Esophagus squamous epithelium (tissue), 4 donors: ENCODE results near the gene OLFML2A.

ENCODE experiments used
- POLR2A ChIP-seq, 4 donors: fragments of 450-650 bp; IDR thresholded peaks; one replicate each; pipeline ENCODE4 v1.6.1; 2017; ENCODE audit warnings: antibody characterized with exemption in 4 of 4, mild to moderate bottlenecking in 4 of 4, moderate library complexity in 3 of 4
- TF ChIP-seq, protein P1 (sequence below), 6 experiments: fragments of 450-650 bp in 4 of 6; fragments of 200-600 bp in 2 of 6; sonication (generic) in 2 of 6; IDR thresholded peaks; one replicate each; pipeline ENCODE4 v1.5.1; 2016 to 2019; ENCODE audit warnings: antibody characterized with exemption in 6 of 6, mild to moderate bottlenecking in 4 of 6, moderate library complexity in 4 of 6

DNA sequence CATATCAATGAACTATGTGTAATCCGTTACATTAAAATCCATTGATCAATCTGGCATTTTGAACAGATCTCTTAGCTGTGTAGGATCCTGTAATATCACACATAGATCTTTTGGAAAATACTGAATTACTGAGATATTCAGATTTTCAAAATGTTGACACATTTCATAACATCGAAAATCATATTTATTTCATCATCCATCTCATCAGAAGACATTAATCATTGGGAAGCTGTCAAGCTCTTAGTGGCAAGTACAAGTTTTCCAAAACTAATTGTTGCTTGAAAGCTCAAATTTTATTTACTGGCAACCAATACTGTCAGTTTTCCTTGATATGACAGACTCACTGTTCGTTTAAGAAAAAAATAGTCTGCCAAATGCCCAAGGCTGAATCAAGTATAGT lies 14.3 kb upstream of the OLFML2A start:
- TF ChIP-seq, protein P1, sequence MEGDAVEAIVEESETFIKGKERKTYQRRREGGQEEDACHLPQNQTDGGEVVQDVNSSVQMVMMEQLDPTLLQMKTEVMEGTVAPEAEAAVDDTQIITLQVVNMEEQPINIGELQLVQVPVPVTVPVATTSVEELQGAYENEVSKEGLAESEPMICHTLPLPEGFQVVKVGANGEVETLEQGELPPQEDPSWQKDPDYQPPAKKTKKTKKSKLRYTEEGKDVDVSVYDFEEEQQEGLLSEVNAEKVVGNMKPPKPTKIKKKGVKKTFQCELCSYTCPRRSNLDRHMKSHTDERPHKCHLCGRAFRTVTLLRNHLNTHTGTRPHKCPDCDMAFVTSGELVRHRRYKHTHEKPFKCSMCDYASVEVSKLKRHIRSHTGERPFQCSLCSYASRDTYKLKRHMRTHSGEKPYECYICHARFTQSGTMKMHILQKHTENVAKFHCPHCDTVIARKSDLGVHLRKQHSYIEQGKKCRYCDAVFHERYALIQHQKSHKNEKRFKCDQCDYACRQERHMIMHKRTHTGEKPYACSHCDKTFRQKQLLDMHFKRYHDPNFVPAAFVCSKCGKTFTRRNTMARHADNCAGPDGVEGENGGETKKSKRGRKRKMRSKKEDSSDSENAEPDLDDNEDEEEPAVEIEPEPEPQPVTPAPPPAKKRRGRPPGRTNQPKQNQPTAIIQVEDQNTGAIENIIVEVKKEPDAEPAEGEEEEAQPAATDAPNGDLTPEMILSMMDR (IDR thresholded peaks at IDR 0.05) = no peak
- TF ChIP-seq POLR2A (IDR thresholded peaks at IDR 0.05) = no peak
